ENCODE measurements around the gene COL4A1.

DNA sequence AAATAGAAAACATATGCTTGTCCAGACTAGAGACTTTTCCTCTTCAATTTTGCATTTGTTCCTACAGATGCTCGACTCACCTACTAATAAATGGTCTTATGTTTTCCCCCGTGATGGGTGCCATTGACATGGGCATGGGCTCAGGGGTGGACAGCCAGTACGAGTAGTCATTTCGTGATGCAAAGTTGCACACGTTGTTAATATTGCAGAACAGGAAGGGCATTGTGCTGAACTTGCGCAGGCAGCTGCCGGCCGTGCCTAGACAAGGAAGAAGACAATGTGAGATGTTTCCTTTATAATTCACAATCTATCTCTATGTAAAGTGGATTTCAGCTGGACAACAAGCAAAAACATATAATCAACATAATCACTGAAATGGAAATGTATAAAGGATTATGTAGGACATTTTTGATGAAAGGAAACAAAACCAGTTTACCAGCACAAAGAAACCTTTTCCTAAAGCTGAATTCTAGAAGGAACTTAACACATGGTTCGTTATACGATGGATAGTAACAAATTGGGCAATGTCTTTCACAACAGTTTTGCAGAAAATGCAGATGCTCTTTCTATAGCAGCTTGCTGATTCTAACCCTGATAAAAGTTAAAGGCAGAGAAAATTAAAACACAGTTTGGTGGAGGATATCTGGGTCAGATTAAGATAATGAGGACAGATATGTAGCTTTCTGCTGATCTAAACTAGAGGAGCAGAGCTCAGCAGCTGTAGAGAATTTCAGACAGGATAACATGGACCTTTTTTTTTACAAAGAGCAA, 145.7 kb downstream of the COL4A1 start:
- no peak for TF ChIP-seq CEBPB (IDR thresholded peaks at IDR 0.05)
- TF ChIP-seq, protein P1, sequence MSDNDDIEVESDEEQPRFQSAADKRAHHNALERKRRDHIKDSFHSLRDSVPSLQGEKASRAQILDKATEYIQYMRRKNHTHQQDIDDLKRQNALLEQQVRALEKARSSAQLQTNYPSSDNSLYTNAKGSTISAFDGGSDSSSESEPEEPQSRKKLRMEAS (IDR thresholded peaks at IDR 0.05), result no peak
- TF ChIP-seq, protein P2, sequence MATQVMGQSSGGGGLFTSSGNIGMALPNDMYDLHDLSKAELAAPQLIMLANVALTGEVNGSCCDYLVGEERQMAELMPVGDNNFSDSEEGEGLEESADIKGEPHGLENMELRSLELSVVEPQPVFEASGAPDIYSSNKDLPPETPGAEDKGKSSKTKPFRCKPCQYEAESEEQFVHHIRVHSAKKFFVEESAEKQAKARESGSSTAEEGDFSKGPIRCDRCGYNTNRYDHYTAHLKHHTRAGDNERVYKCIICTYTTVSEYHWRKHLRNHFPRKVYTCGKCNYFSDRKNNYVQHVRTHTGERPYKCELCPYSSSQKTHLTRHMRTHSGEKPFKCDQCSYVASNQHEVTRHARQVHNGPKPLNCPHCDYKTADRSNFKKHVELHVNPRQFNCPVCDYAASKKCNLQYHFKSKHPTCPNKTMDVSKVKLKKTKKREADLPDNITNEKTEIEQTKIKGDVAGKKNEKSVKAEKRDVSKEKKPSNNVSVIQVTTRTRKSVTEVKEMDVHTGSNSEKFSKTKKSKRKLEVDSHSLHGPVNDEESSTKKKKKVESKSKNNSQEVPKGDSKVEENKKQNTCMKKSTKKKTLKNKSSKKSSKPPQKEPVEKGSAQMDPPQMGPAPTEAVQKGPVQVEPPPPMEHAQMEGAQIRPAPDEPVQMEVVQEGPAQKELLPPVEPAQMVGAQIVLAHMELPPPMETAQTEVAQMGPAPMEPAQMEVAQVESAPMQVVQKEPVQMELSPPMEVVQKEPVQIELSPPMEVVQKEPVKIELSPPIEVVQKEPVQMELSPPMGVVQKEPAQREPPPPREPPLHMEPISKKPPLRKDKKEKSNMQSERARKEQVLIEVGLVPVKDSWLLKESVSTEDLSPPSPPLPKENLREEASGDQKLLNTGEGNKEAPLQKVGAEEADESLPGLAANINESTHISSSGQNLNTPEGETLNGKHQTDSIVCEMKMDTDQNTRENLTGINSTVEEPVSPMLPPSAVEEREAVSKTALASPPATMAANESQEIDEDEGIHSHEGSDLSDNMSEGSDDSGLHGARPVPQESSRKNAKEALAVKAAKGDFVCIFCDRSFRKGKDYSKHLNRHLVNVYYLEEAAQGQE (IDR thresholded peaks at IDR 0.05; ENCODE audit: low read depth), result no peak

All from Ishikawa (cell line).